Bronchial epithelial cell (primary cell): ENCODE data around the gene STK32B. TPM values are rescaled to one million over a fixed set of nuclear protein-coding genes. Genes with fewer than 3 reads are reported as not detected.
"Not testable (repeated sequence)": the region's sequence is repeated elsewhere in the genome, so short reads cannot be mapped to it uniquely, and the experiment has no call there.

ENCODE experiments used
- DNase-seq: peaks from one replicate; pipeline ENCODE4 v3.0.0-alpha.2; 2010; ENCODE audit warnings: low read depth
- FAIRE-seq: peaks from 2 replicates; lab custom pipeline; 2011; peaks lifted over from hg19 to GRCh38; lab: Jason Lieb, UNC
- H3K27me3 ChIP-seq: 2 replicates; pipeline ENCODE4 v1.5.1; 2011; ENCODE audit warnings: low read length; ENCODE audit not compliant: control insufficient read depth, insufficient read depth
- H3K36me3 ChIP-seq: 2 replicates; pipeline ENCODE4 v1.5.1; 2011; ENCODE audit warnings: low read length; ENCODE audit not compliant: control insufficient read depth, insufficient read depth
- H3K4me3 ChIP-seq: 2 replicates; pipeline ENCODE4 v1.5.1; 2011; ENCODE audit warnings: mild to moderate bottlenecking, low read depth, low read length, control low read depth
- CTCF ChIP-seq: IDR thresholded peaks from 2 replicates; pipeline ENCODE4 v1.5.1; 2011; ENCODE audit warnings: mild to moderate bottlenecking, moderate library complexity, low read length, control low read depth, inconsistent platforms; ENCODE audit not compliant: insufficient read depth, severe bottlenecking
- total RNA-seq: library from RNA; depleted of rRNA; stranded (reverse); fragments of >200 nt; gene quantifications from 2 replicates; pipeline ENCODE4 v1.2.1, GENCODE V29; 2014

Gene STK32B
- total RNA-seq, 1 donor from 2014 or later: under 0.01 TPM

GRCh38 chr4:5237086-5237660 is 185.9 kb downstream of the STK32B start:
- no peak for FAIRE-seq
- TF ChIP-seq CTCF: no peak

GRCh38 chr4:5238173-5238572 is 186.9 kb downstream of the STK32B start:
- DNase-seq: no peak
- no peak for TF ChIP-seq CTCF
- Histone ChIP-seq H3K36me3 (no peaks in the 10 kb centered on the region), H3K4me3 (no peak overlapping the region), H3K27me3 (no peaks in the 10 kb centered on the region)
- no peak for FAIRE-seq

More at GRCh38 chr4:5237086-5237660, 185.9 kb downstream of the STK32B start:
- Histone ChIP-seq H3K4me3 (no peak overlapping the region), H3K36me3 (no peaks in the 10 kb centered on the region), H3K27me3 (no peaks in the 10 kb centered on the region)
- DNase-seq: no peak

- not testable (repeated sequence) for H3K4me3 ChIP-seq, H3K27me3 ChIP-seq, FAIRE-seq, DNase-seq, H3K36me3 ChIP-seq
Observed at GRCh38 chr4:5247061-5247460, 195.8 kb downstream of the STK32B start.

- Histone ChIP-seq H3K36me3 (no peaks in the 10 kb centered on the region), H3K27me3 (no peaks in the 10 kb centered on the region), H3K4me3 (no peak overlapping the region)
- DNase-seq (no peak), FAIRE-seq (no peak)
- TF ChIP-seq CTCF: no peak
Observed at GRCh38 chr4:5247735-5248134, 196.5 kb downstream of the STK32B start.

GRCh38 chr4:5249727-5250126 is 198.4 kb downstream of the STK32B start:
- FAIRE-seq (no peak), DNase-seq (no peak)
- H3K27me3 ChIP-seq: no peaks in the 10 kb centered on the region
- H3K4me3 ChIP-seq: no peak overlapping the region
- no peak for TF ChIP-seq CTCF
- no peaks in the 10 kb centered on the region for H3K36me3 ChIP-seq

- not testable (repeated sequence) for FAIRE-seq, DNase-seq, H3K4me3 ChIP-seq, H3K36me3 ChIP-seq, H3K27me3 ChIP-seq
Observed at GRCh38 chr4:5250536-5250935, 199.3 kb downstream of the STK32B start.

- no peak for FAIRE-seq
- no peaks in the 10 kb centered on the region for H3K36me3 ChIP-seq
- H3K4me3 ChIP-seq: no peak overlapping the region
- DNase-seq: no peak
- TF ChIP-seq CTCF: no peak
- no peaks in the 10 kb centered on the region for H3K27me3 ChIP-seq
Observed at GRCh38 chr4:5256421-5256820, 205.1 kb downstream of the STK32B start.
